Measurements from ENCODE around the gene POLR2C. TPM values are rescaled to one million over a fixed set of nuclear protein-coding genes. Genes with fewer than 3 reads are reported as not detected.

Gene POLR2C
- total RNA-seq, 2 donors from 2014 or later = 72.0 to 88.3 TPM

DNA sequence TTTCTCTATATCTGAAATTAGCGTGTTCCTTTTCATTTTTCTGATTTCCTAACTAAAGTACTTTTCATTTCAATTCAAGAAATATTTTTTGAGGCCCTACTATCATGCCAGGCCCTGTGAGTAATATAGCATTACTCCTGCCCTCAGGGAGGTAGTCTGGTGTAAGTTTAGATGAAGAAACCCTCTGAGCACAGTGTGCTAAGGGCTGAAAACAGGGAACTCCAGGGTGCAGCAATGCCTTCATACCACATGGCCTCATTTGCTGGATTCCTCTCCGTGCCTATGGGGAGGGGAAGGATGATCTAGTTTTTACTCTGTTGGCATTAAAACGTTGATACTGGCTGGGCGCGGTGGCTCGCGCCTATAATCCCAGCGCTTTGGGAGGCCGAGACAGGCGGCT lies 10.5 kb upstream of the POLR2C start:
- Histone ChIP-seq H3K9me3 (ENCODE audit: control insufficient read depth, low read length) (no peaks in the 10 kb centered on the region), H3K4me1 (ENCODE audit: control insufficient read depth, insufficient read depth, low read length) (no peaks in the 10 kb centered on the region), H3K4me3 (ENCODE audit: low read length) (no peak overlapping the region), H3K36me3 (ENCODE audit: control insufficient read depth, insufficient read depth, low read length) (peaks cover 39% of the 10 kb centered on the region), H3K9ac (ENCODE audit: extremely low read depth, low read length, poor library complexity, severe bottlenecking) (no peak overlapping the region), H3K27me3 (ENCODE audit: control insufficient read depth, insufficient read depth, low read length, poor library complexity, severe bottlenecking) (no peaks in the 10 kb centered on the region), H3K27ac (ENCODE audit: low read depth, low read length) (no peak overlapping the region)
- peaks cover 38% of the 10 kb centered on the region for H3K36me3 Mint-ChIP-seq (ENCODE audit: low read depth)
- H3K27ac Mint-ChIP-seq = no peak overlapping the region
- DNase-seq = no peak
- no peak for TF ChIP-seq CTCF (conservative IDR thresholded peaks at IDR 0.05)
- no peaks in the 10 kb centered on the region for H3K4me1 Mint-ChIP-seq
- H3K9me3 Mint-ChIP-seq = no peaks in the 10 kb centered on the region
- no peaks in the 10 kb centered on the region for H3K27me3 Mint-ChIP-seq (ENCODE audit: insufficient read depth)
- WGBS, 2 experiments (ENCODE audit: insufficient coverage in 1 of 2, insufficient read length in 1 of 2) = 94 to 96% methylated on average over 10 of the region's 10 CpGs
- no peak overlapping the region for H3K4me3 Mint-ChIP-seq

GRCh38 chr16:57462978-57463362 lies 491 bp downstream of the POLR2C start:
- 0 to 1% methylated on average over 1 to 16 of the region's 16 CpGs for WGBS, 2 experiments (ENCODE audit: insufficient coverage in 1 of 2, insufficient read length in 1 of 2)
- Mint-ChIP-seq H3K27ac (peak overlapping the region; percentile 99), H3K36me3 (ENCODE audit: low read depth) (peaks cover 70% of the 10 kb centered on the region), H3K27me3 (ENCODE audit: insufficient read depth) (no peaks in the 10 kb centered on the region), H3K4me3 (peak overlapping the region; percentile 97), H3K4me1 (no peaks in the 10 kb centered on the region), H3K9me3 (no peaks in the 10 kb centered on the region)
- no peak for DNase-seq
- Histone ChIP-seq H3K4me1 (ENCODE audit: control insufficient read depth, insufficient read depth, low read length) (no peaks in the 10 kb centered on the region), H3K9me3 (ENCODE audit: control insufficient read depth, low read length) (no peaks in the 10 kb centered on the region), H3K4me3 (ENCODE audit: low read length) (peak overlapping the region; percentile 94), H3K9ac (ENCODE audit: extremely low read depth, low read length, poor library complexity, severe bottlenecking) (peak overlapping the region; percentile 69), H3K27me3 (ENCODE audit: control insufficient read depth, insufficient read depth, low read length, poor library complexity, severe bottlenecking) (no peaks in the 10 kb centered on the region), H3K27ac (ENCODE audit: low read depth, low read length) (no peak overlapping the region), H3K36me3 (ENCODE audit: control insufficient read depth, insufficient read depth, low read length) (peaks cover 59% of the 10 kb centered on the region)
- TF ChIP-seq CTCF (conservative IDR thresholded peaks at IDR 0.05) = no peak

GRCh38 chr16:57464523-57464922 lies 2.0 kb downstream of the POLR2C start:
- Mint-ChIP-seq H3K9me3 (no peaks in the 10 kb centered on the region), H3K27ac (no peak overlapping the region), H3K4me3 (no peak overlapping the region), H3K4me1 (no peaks in the 10 kb centered on the region), H3K36me3 (ENCODE audit: low read depth) (peaks cover 72% of the 10 kb centered on the region), H3K27me3 (ENCODE audit: insufficient read depth) (no peaks in the 10 kb centered on the region)
- Histone ChIP-seq H3K27ac (ENCODE audit: low read depth, low read length) (no peak overlapping the region), H3K4me1 (ENCODE audit: control insufficient read depth, insufficient read depth, low read length) (no peaks in the 10 kb centered on the region), H3K4me3 (ENCODE audit: low read length) (no peak overlapping the region), H3K9me3 (ENCODE audit: control insufficient read depth, low read length) (no peaks in the 10 kb centered on the region), H3K27me3 (ENCODE audit: control insufficient read depth, insufficient read depth, low read length, poor library complexity, severe bottlenecking) (no peaks in the 10 kb centered on the region), H3K36me3 (ENCODE audit: control insufficient read depth, insufficient read depth, low read length) (peaks cover 61% of the 10 kb centered on the region), H3K9ac (ENCODE audit: extremely low read depth, low read length, poor library complexity, severe bottlenecking) (no peak overlapping the region)
- DNase-seq = no peak
- 100% methylated on average over 1 of the region's 2 CpGs; no CpG with 5 or more reads in 1 of the 2 experiments for WGBS, 2 experiments (ENCODE audit: insufficient coverage in 1 of 2, insufficient read length in 1 of 2)
- no peak for TF ChIP-seq CTCF (conservative IDR thresholded peaks at IDR 0.05)

All from endodermal cell (in vitro differentiated cells).